HG02678 (cell line): Measurements from ENCODE around the gene ELK4.
A peak's percentile ranks its signal among the peaks of the same experiment; 100 is the strongest.
"Not testable (repeated sequence)": the region's sequence is repeated elsewhere in the genome, so short reads cannot be mapped to it uniquely, and the experiment has no call there.

Experiments
- ATAC-seq: cut with Tn5 transposase; IDR thresholded peaks from one replicate; pipeline ENCODE4 v1.9.1; 2021; ENCODE audit warnings: mild to moderate bottlenecking, moderate library complexity; ENCODE audit not compliant: unreplicated experiment

Gene ELK4

GRCh38 chr1:205665201-205666045, 33.6 kb upstream of the ELK4 start:
- ATAC-seq = no peak

GRCh38 chr1:205664399-205665017, 32.7 kb upstream of the ELK4 start:
- ATAC-seq = no peak

- no peak for ATAC-seq
Measured at GRCh38 chr1:205663286-205663936, 31.6 kb upstream of the ELK4 start.

GRCh38 chr1:205662791-205663190, 31.0 kb upstream of the ELK4 start:
- no peak for ATAC-seq

GRCh38 chr1:205662135-205662738, 30.4 kb upstream of the ELK4 start:
- no peak for ATAC-seq

GRCh38 chr1:205661429-205662134, 29.8 kb upstream of the ELK4 start:
- no peak for ATAC-seq

GRCh38 chr1:205660361-205660760, 28.6 kb upstream of the ELK4 start:
- ATAC-seq = no peak

- ATAC-seq = peak; percentile 80
Measured at GRCh38 chr1:205658943-205659581, 27.3 kb upstream of the ELK4 start.

GRCh38 chr1:205656236-205656635, 24.4 kb upstream of the ELK4 start:
- ATAC-seq = no peak

- no peak for ATAC-seq
Measured at GRCh38 chr1:205652984-205653383, 21.2 kb upstream of the ELK4 start.

GRCh38 chr1:205650241-205650640, 18.4 kb upstream of the ELK4 start:
- ATAC-seq = no peak

- ATAC-seq = no peak
Measured at GRCh38 chr1:205645519-205645918, 13.7 kb upstream of the ELK4 start.

GRCh38 chr1:205642679-205643307, 11.0 kb upstream of the ELK4 start:
- no peak for ATAC-seq

- no peak for ATAC-seq
Measured at GRCh38 chr1:205639567-205639966, 7.8 kb upstream of the ELK4 start.

GRCh38 chr1:205637854-205638468, 6.2 kb upstream of the ELK4 start:
- no peak for ATAC-seq

GRCh38 chr1:205636732-205637131, 4.9 kb upstream of the ELK4 start:
- no peak for ATAC-seq

- ATAC-seq = not testable (repeated sequence)
Measured at GRCh38 chr1:205636138-205636530, 4.3 kb upstream of the ELK4 start.

- ATAC-seq = no peak
Measured at GRCh38 chr1:205633421-205633976, 1.7 kb upstream of the ELK4 start.

GRCh38 chr1:205632669-205633169, 908 bp upstream of the ELK4 start:
- ATAC-seq = no peak
